A549 (cell line): ENCODE results near the gene SLC1A4.

ENCODE experiments used
- CEBPB ChIP-seq, 2 experiments: fragments of >200 bp in 1 of 2; sonication (Bioruptor Twin) in 1 of 2; formaldehyde crosslinking in 1 of 2; IDR thresholded peaks; 2 replicates each; pipeline ENCODE4 v1.6.1; 2012 to 2016
- EHMT2 ChIP-seq: fragments of 200-600 bp; sonication (generic); IDR thresholded peaks from 2 replicates; pipeline ENCODE4 v1.6.1; 2016; ENCODE audit warnings: antibody characterized with exemption, low read depth, mild to moderate bottlenecking, moderate library complexity
- ESRRA ChIP-seq: fragments of 150-350 bp; IDR thresholded peaks from 2 replicates; pipeline ENCODE4 v1.6.1; 2014; ENCODE audit warnings: mild to moderate bottlenecking, low read length, borderline replicate concordance
- MYC ChIP-seq: IDR thresholded peaks from 2 replicates; pipeline ENCODE4 v1.6.1; 2012; ENCODE audit warnings: mild to moderate bottlenecking, inconsistent platforms, low read length, improper control_type of control experiment, borderline replicate concordance
- POLR2A ChIP-seq: IDR thresholded peaks from 2 replicates; pipeline ENCODE4 v1.6.1; 2012; ENCODE audit warnings: mild to moderate bottlenecking, low read length
- ZFP36 ChIP-seq: fragments of 450-650 bp; IDR thresholded peaks from 2 replicates; pipeline ENCODE4 v1.6.1; 2014; ENCODE audit warnings: borderline replicate concordance; ENCODE audit not compliant: partially characterized antibody
- TF ChIP-seq, protein P1 (sequence below): fragments of >200 bp; sonication (Bioruptor Twin); formaldehyde crosslinking; IDR thresholded peaks from 3 replicates; pipeline ENCODE4 v1.5.1; 2016
- TF ChIP-seq, protein P2 (sequence below): IDR thresholded peaks from 2 replicates; pipeline ENCODE4 v1.6.1; 2012
- TF ChIP-seq, protein P3 (sequence below): fragments of >200 bp; sonication (Bioruptor Twin); formaldehyde crosslinking; IDR thresholded peaks from 3 replicates; pipeline ENCODE4 v1.6.1; 2016
- TF ChIP-seq, protein P4 (sequence below): fragments of 200-600 bp; sonication (generic); IDR thresholded peaks from 2 replicates; pipeline ENCODE4 v1.6.1; 2016; ENCODE audit warnings: antibody characterized with exemption, mild to moderate bottlenecking, moderate library complexity

DNA sequence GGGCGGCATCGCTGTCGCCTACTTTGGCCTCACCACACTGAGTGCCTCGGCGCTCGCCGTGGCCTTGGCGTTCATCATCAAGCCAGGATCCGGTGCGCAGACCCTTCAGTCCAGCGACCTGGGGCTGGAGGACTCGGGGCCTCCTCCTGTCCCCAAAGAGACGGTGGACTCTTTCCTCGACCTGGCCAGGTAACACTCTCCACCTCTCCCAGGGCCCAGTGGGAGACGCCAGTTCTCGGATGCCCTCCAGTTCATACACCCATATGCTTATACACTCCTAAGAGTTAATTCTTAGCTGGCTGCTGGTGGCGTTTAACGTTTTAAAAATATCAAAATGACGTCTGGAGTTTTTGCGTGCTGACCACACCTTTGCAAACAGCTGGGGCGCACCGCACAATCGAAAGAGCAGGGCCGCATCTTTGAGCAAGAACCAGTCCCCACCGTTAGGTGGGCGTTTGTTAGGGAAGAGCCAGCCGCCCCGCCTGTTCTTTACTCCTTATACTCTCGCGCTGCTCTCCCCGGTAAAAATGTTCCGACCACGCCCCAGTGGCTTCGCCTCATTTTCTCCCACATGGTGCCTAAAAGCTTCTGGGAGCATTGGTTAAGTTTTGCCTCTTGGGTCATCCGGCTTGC is 899 bp downstream of the SLC1A4 start:
- no peak for TF ChIP-seq CEBPB (IDR thresholded peaks at IDR 0.05)
- no peak for TF ChIP-seq POLR2A
- TF ChIP-seq EHMT2 = no peak
- no peak for TF ChIP-seq MYC
- TF ChIP-seq, protein P1, sequence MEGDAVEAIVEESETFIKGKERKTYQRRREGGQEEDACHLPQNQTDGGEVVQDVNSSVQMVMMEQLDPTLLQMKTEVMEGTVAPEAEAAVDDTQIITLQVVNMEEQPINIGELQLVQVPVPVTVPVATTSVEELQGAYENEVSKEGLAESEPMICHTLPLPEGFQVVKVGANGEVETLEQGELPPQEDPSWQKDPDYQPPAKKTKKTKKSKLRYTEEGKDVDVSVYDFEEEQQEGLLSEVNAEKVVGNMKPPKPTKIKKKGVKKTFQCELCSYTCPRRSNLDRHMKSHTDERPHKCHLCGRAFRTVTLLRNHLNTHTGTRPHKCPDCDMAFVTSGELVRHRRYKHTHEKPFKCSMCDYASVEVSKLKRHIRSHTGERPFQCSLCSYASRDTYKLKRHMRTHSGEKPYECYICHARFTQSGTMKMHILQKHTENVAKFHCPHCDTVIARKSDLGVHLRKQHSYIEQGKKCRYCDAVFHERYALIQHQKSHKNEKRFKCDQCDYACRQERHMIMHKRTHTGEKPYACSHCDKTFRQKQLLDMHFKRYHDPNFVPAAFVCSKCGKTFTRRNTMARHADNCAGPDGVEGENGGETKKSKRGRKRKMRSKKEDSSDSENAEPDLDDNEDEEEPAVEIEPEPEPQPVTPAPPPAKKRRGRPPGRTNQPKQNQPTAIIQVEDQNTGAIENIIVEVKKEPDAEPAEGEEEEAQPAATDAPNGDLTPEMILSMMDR = no peak
- TF ChIP-seq, protein P2, sequence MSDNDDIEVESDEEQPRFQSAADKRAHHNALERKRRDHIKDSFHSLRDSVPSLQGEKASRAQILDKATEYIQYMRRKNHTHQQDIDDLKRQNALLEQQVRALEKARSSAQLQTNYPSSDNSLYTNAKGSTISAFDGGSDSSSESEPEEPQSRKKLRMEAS = no peak
- TF ChIP-seq ESRRA = no peak
- TF ChIP-seq, protein P3, sequence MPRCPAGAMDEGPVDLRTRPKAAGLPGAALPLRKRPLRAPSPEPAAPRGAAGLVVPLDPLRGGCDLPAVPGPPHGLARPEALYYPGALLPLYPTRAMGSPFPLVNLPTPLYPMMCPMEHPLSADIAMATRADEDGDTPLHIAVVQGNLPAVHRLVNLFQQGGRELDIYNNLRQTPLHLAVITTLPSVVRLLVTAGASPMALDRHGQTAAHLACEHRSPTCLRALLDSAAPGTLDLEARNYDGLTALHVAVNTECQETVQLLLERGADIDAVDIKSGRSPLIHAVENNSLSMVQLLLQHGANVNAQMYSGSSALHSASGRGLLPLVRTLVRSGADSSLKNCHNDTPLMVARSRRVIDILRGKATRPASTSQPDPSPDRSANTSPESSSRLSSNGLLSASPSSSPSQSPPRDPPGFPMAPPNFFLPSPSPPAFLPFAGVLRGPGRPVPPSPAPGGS = no peak
- TF ChIP-seq, protein P4, sequence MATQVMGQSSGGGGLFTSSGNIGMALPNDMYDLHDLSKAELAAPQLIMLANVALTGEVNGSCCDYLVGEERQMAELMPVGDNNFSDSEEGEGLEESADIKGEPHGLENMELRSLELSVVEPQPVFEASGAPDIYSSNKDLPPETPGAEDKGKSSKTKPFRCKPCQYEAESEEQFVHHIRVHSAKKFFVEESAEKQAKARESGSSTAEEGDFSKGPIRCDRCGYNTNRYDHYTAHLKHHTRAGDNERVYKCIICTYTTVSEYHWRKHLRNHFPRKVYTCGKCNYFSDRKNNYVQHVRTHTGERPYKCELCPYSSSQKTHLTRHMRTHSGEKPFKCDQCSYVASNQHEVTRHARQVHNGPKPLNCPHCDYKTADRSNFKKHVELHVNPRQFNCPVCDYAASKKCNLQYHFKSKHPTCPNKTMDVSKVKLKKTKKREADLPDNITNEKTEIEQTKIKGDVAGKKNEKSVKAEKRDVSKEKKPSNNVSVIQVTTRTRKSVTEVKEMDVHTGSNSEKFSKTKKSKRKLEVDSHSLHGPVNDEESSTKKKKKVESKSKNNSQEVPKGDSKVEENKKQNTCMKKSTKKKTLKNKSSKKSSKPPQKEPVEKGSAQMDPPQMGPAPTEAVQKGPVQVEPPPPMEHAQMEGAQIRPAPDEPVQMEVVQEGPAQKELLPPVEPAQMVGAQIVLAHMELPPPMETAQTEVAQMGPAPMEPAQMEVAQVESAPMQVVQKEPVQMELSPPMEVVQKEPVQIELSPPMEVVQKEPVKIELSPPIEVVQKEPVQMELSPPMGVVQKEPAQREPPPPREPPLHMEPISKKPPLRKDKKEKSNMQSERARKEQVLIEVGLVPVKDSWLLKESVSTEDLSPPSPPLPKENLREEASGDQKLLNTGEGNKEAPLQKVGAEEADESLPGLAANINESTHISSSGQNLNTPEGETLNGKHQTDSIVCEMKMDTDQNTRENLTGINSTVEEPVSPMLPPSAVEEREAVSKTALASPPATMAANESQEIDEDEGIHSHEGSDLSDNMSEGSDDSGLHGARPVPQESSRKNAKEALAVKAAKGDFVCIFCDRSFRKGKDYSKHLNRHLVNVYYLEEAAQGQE = no peak
- TF ChIP-seq ZFP36 = no peak
